MM.1S (cell line): ENCODE measurements around the gene RPL29.

Experiments
- EZH2 ChIP-seq: fragments of 300-600 bp; sonication (generic); optimal IDR thresholded peaks from 2 replicates; pipeline ENCODE3; 2017; ENCODE audit warnings: low read depth, mild to moderate bottlenecking, antibody characterized with exemption, low read length, mixed read lengths
- EZH2phosphoT487 ChIP-seq: fragments of 300-600 bp; sonication (generic); IDR thresholded peaks from 2 replicates; pipeline ENCODE4 v1.6.1; 2018; ENCODE audit warnings: antibody characterized with exemption, low read length
- TF ChIP-seq, protein P1 (sequence below): fragments of 300-600 bp; sonication (generic); IDR thresholded peaks from 2 replicates; pipeline ENCODE4 v1.5.1; 2016; ENCODE audit warnings: antibody characterized with exemption, low read length, mixed read lengths

DNA sequence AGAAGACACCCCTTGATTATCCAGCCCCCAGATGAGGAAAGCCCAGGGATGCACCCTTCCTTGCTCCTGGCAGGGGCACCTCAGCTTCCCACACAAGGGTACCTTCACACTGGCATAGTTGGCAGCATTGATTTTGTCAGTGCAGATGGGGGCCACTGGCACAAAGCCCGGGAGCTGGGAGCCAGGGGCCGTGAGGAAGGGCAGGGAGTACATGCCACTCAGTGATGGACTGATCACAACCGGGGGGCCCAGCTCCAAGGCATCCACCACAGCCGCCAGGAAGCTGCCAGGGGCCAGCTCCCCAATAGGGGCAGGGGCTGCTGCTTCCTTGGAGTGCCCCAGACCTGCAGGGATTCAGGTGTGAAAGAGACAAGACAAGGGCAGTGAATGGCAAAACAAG is 25.9 kb downstream of the RPL29 start:
- TF ChIP-seq, protein P1, sequence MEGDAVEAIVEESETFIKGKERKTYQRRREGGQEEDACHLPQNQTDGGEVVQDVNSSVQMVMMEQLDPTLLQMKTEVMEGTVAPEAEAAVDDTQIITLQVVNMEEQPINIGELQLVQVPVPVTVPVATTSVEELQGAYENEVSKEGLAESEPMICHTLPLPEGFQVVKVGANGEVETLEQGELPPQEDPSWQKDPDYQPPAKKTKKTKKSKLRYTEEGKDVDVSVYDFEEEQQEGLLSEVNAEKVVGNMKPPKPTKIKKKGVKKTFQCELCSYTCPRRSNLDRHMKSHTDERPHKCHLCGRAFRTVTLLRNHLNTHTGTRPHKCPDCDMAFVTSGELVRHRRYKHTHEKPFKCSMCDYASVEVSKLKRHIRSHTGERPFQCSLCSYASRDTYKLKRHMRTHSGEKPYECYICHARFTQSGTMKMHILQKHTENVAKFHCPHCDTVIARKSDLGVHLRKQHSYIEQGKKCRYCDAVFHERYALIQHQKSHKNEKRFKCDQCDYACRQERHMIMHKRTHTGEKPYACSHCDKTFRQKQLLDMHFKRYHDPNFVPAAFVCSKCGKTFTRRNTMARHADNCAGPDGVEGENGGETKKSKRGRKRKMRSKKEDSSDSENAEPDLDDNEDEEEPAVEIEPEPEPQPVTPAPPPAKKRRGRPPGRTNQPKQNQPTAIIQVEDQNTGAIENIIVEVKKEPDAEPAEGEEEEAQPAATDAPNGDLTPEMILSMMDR = no peak
- TF ChIP-seq EZH2phosphoT487 (no peak), EZH2 (no peak)
